ENCODE data around the gene LOXL3. TPM values are rescaled to one million over a fixed set of nuclear protein-coding genes. Genes with fewer than 3 reads are reported as not detected.
A peak's percentile ranks its signal among the peaks of the same experiment; 100 is the strongest.

The LOXL3 gene
- total RNA-seq, 2 experiments from 2014 or later, result 0.42 to 0.62 TPM

- Mint-ChIP-seq H3K9me3 (no peaks in the 10 kb centered on the region), H3K4me3 (peak overlapping the region; percentile 58), H3K27ac (peak overlapping the region; percentile 69), H3K36me3 (peaks cover 10% of the 10 kb centered on the region), H3K4me1 (peaks cover 23% of the 10 kb centered on the region), H3K27me3 (peaks cover 27% of the 10 kb centered on the region)
- DNase-seq (peak; percentile 52), ATAC-seq (ENCODE audit: low read depth) (no peak)
- POLR2A ChIA-PET, result interaction anchor here (0.5 to 1.7 kb wide), 8 partner anchors 13 to 348 kb away, joined by 3 to 5 read pairs (median 3); partner anchors contain the start of genes MRPL53 and PCGF1
These were observed 579 bp downstream of the LOXL3 start for GRCh38 chr2:74552914-74553811.

- Mint-ChIP-seq H3K27ac (peak overlapping the region; percentile 40), H3K4me1 (peaks cover 24% of the 10 kb centered on the region), H3K9me3 (no peaks in the 10 kb centered on the region), H3K4me3 (peak overlapping the region; percentile 3), H3K36me3 (peaks cover 7% of the 10 kb centered on the region), H3K27me3 (peaks cover 35% of the 10 kb centered on the region)
- POLR2A ChIA-PET, result interaction anchor here (1.0 to 1.1 kb wide), 2 partner anchors 25 to 70 kb away, joined by 3 to 4 read pairs; partner anchors contain the start of gene CCDC142
- DNase-seq, result no peak
- ATAC-seq (ENCODE audit: low read depth), result no peak
These were observed 1.5 kb downstream of the LOXL3 start for GRCh38 chr2:74551942-74552913.

GRCh38 chr2:74551530-74551929, 2.2 kb downstream of the LOXL3 start:
- DNase-seq (no peak), ATAC-seq (ENCODE audit: low read depth) (no peak)
- H3K4me1 Mint-ChIP-seq, result peaks cover 24% of the 10 kb centered on the region
- no peak overlapping the region for H3K4me3 Mint-ChIP-seq
- POLR2A ChIA-PET, result interaction anchor here (1.1 kb wide), 1 partner anchor 69 kb away, joined by 4 read pairs; the partner anchor contains the start of gene CCDC142
- no peaks in the 10 kb centered on the region for H3K9me3 Mint-ChIP-seq
- peaks cover 37% of the 10 kb centered on the region for H3K27me3 Mint-ChIP-seq
- H3K36me3 Mint-ChIP-seq, result peaks cover 3% of the 10 kb centered on the region
- H3K27ac Mint-ChIP-seq, result no peak overlapping the region

- POLR2A ChIA-PET, result interaction anchor here (0.7 kb wide), 2 partner anchors 19 to 37 kb away, joined by 3 read pairs; no protein-coding TSS in a partner anchor
- H3K27ac Mint-ChIP-seq, result no peak overlapping the region
- H3K36me3 Mint-ChIP-seq, result no peaks in the 10 kb centered on the region
- no peak for DNase-seq
- ATAC-seq (ENCODE audit: low read depth), result no peak
- H3K9me3 Mint-ChIP-seq, result no peaks in the 10 kb centered on the region
- peaks cover 23% of the 10 kb centered on the region for H3K4me1 Mint-ChIP-seq
- H3K4me3 Mint-ChIP-seq, result peak overlapping the region; percentile 23
- peaks cover 48% of the 10 kb centered on the region for H3K27me3 Mint-ChIP-seq
These were observed 3.5 kb downstream of the LOXL3 start for GRCh38 chr2:74550231-74550630.

GRCh38 chr2:74548900-74549826, 4.6 kb downstream of the LOXL3 start:
- ATAC-seq (ENCODE audit: low read depth) (peak; percentile 50), DNase-seq (peak; percentile 54)
- no peaks in the 10 kb centered on the region for H3K9me3 Mint-ChIP-seq
- POLR2A ChIA-PET, result no interaction called here
- no peak overlapping the region for H3K27ac Mint-ChIP-seq
- peak overlapping the region; percentile 56 for H3K4me3 Mint-ChIP-seq
- H3K4me1 Mint-ChIP-seq, result peaks cover 23% of the 10 kb centered on the region
- peaks cover 54% of the 10 kb centered on the region for H3K27me3 Mint-ChIP-seq
- no peaks in the 10 kb centered on the region for H3K36me3 Mint-ChIP-seq

GRCh38 chr2:74548285-74548899, 5.3 kb downstream of the LOXL3 start:
- Mint-ChIP-seq H3K27ac (no peak overlapping the region), H3K4me1 (peaks cover 20% of the 10 kb centered on the region), H3K36me3 (no peaks in the 10 kb centered on the region), H3K9me3 (no peaks in the 10 kb centered on the region), H3K27me3 (peaks cover 56% of the 10 kb centered on the region), H3K4me3 (peak overlapping the region; percentile 69)
- no peak for DNase-seq
- ATAC-seq (ENCODE audit: low read depth), result no peak
- POLR2A ChIA-PET, result no interaction called here

- H3K9me3 Mint-ChIP-seq, result no peaks in the 10 kb centered on the region
- H3K27me3 Mint-ChIP-seq, result peaks cover 63% of the 10 kb centered on the region
- H3K4me1 Mint-ChIP-seq, result peaks cover 13% of the 10 kb centered on the region
- H3K36me3 Mint-ChIP-seq, result no peaks in the 10 kb centered on the region
- POLR2A ChIA-PET, result interaction anchor here (0.5 kb wide), 1 partner anchor 28 kb away, joined by 3 read pairs; no protein-coding TSS in a partner anchor
- H3K4me3 Mint-ChIP-seq, result no peak overlapping the region
- ATAC-seq (ENCODE audit: low read depth) (no peak), DNase-seq (no peak)
- H3K27ac Mint-ChIP-seq, result no peak overlapping the region
These were observed 7.7 kb downstream of the LOXL3 start for GRCh38 chr2:74546004-74546403.

- ATAC-seq (ENCODE audit: low read depth) (no peak), DNase-seq (no peak)
- H3K36me3 Mint-ChIP-seq, result no peaks in the 10 kb centered on the region
- H3K4me1 Mint-ChIP-seq, result peaks cover 13% of the 10 kb centered on the region
- no peak overlapping the region for H3K27ac Mint-ChIP-seq
- H3K27me3 Mint-ChIP-seq, result peaks cover 57% of the 10 kb centered on the region
- no peaks in the 10 kb centered on the region for H3K9me3 Mint-ChIP-seq
- no peak overlapping the region for H3K4me3 Mint-ChIP-seq
- POLR2A ChIA-PET, result no interaction called here
These were observed 9.1 kb downstream of the LOXL3 start for GRCh38 chr2:74544634-74545033.

DNA sequence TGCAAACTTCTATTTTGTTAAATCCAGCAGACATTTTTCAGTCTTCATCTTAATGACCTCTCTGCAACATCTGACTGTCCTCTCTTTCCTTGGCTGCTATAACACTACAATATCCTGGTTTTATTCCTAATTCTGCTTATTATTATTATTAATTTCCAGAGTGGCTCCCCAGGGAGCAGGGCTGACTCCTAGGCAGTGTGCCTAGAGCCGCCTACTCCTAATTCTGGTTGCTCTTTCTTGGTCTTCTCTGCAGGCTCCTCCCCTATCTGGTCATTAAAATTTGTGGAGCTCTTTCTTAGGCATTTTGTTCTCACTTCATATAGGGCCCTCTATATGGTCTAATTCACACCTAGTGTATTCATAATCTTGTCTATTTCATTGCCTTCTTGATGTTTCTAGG, 10.8 kb downstream of the LOXL3 start:
- H3K9me3 Mint-ChIP-seq, result no peaks in the 10 kb centered on the region
- H3K36me3 Mint-ChIP-seq, result no peaks in the 10 kb centered on the region
- no peak overlapping the region for H3K27ac Mint-ChIP-seq
- ATAC-seq (ENCODE audit: low read depth) (no peak), DNase-seq (no peak)
- no peak overlapping the region for H3K4me3 Mint-ChIP-seq
- H3K27me3 Mint-ChIP-seq, result peaks cover 59% of the 10 kb centered on the region
- POLR2A ChIA-PET, result no interaction called here
- peaks cover 20% of the 10 kb centered on the region for H3K4me1 Mint-ChIP-seq

DNA sequence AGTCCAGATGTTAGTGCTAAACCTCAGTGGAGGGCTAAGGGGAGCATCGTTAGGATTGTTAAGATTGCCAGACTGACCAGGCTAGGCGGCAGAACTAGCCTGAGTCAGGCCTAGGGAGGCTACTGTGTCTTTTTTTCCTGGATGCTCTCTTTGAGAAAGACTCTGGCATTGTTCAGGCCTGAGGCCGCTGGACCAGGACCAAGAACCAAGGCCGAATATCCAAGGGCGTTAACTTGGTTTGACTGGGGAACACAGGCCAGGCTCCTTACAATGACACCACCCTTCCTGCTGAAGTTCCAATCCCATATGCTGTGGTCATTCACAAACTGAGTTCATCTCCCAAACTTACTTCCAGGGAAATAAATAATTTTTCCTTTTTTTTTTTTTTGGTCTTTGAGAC, 13.5 kb downstream of the LOXL3 start:
- H3K27me3 Mint-ChIP-seq, result peaks cover 46% of the 10 kb centered on the region
- H3K4me3 Mint-ChIP-seq, result no peak overlapping the region
- DNase-seq (no peak), ATAC-seq (ENCODE audit: low read depth) (no peak)
- H3K9me3 Mint-ChIP-seq, result no peaks in the 10 kb centered on the region
- H3K36me3 Mint-ChIP-seq, result no peaks in the 10 kb centered on the region
- POLR2A ChIA-PET, result no interaction called here
- H3K4me1 Mint-ChIP-seq, result peaks cover 16% of the 10 kb centered on the region
- no peak overlapping the region for H3K27ac Mint-ChIP-seq

DNA sequence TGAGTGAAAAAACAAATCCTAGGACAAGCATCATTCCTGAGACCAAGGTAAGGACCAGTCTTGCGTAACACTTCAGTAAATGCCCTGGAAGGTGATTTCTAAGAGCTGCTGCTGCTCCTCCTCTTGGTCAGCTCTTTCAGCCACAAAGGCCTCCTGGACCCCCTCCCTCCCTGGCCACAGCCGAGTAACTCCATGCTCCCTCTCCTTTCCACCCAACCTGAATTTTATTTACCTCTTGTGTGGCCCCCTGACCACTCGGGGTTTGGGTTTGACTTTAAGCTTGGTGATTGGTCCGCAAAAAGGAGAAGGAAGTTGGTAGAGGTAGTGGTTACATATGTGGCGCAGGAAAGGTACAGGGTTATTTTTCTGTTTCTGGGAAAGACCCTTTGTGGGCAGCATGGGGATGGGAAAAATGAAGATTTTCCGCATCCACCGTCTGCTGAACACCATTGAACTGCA, 14.8 kb downstream of the LOXL3 start:
- DNase-seq (no peak), ATAC-seq (ENCODE audit: low read depth) (no peak)
- peak overlapping the region; percentile 50 for H3K4me3 Mint-ChIP-seq
- no peaks in the 10 kb centered on the region for H3K9me3 Mint-ChIP-seq
- POLR2A ChIA-PET, result interaction anchor here (0.5 to 1.6 kb wide), 3 partner anchors 9 to 71 kb away, joined by 4 to 9 read pairs (median 5); partner anchors contain the start of genes AUP1 and HTRA2
- no peak overlapping the region for H3K27ac Mint-ChIP-seq
- H3K4me1 Mint-ChIP-seq, result peaks cover 16% of the 10 kb centered on the region
- H3K36me3 Mint-ChIP-seq, result no peaks in the 10 kb centered on the region
- peaks cover 41% of the 10 kb centered on the region for H3K27me3 Mint-ChIP-seq

DNA sequence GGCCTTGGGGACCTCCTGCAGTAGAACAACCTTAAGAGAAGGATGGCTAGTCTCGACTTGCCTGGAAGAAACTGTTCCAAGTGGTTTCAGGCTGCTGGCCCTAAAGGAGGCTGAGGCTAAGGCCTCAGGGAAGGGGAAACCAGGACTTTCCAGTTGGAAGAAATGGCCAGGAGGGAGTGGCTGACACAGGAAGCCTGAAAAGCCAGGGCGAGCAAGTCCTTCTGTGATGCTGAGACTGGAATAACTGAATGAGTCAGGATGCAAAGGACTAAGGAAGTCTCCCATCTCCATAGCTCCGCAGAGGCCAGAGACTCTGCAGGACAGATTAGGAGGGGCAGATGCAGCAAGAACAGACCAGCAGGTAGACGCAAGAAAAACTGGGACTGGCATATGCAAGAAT, 16.6 kb downstream of the LOXL3 start:
- peaks cover 16% of the 10 kb centered on the region for H3K4me1 Mint-ChIP-seq
- no peak overlapping the region for H3K4me3 Mint-ChIP-seq
- no peak overlapping the region for H3K27ac Mint-ChIP-seq
- H3K27me3 Mint-ChIP-seq, result peaks cover 29% of the 10 kb centered on the region
- POLR2A ChIA-PET, result no interaction called here
- H3K9me3 Mint-ChIP-seq, result no peaks in the 10 kb centered on the region
- DNase-seq (no peak), ATAC-seq (ENCODE audit: low read depth) (no peak)
- peaks cover 4% of the 10 kb centered on the region for H3K36me3 Mint-ChIP-seq
